ENCODE data around the gene MLYCD.

MLYCD gene

GRCh38 chr16:83973077-83973476, 74.2 kb downstream of the MLYCD start:
- no peak for DNase-seq

- no peak for DNase-seq
Observed at GRCh38 chr16:83973581-83974385, 74.9 kb downstream of the MLYCD start.

- no peak for DNase-seq
Observed at GRCh38 chr16:83974475-83974874, 75.6 kb downstream of the MLYCD start.

- no peak for DNase-seq
Observed at GRCh38 chr16:83975590-83976260, 76.8 kb downstream of the MLYCD start.
